DND-41 (cell line): Measurements from ENCODE around the gene DHRS3.

Source experiments
- ATAC-seq: fragments of 200-7000 bp; cut with Tn5 transposase; 3 replicates; pipeline ENCODE4 v1.9.1; 2021; ENCODE audit warnings: low read depth; ENCODE audit not compliant: insufficient read depth
- DNase-seq: peaks from one replicate; pipeline ENCODE4 v3.0.0-alpha.2; 2020
- H2AFZ ChIP-seq: 2 replicates; pipeline ENCODE4 v1.6.0; 2012; ENCODE audit warnings: low read depth, low read length
- H3K27ac ChIP-seq: 2 replicates; pipeline ENCODE4 v1.5.1; 2012; ENCODE audit warnings: low read length, inconsistent platforms
- H3K27me3 ChIP-seq: fragments of 200-600 bp; sonication (generic); 2 replicates; pipeline ENCODE4 v1.6.0; 2012; ENCODE audit warnings: low read length, mild to moderate bottlenecking, inconsistent platforms; ENCODE audit not compliant: insufficient read depth, poor library complexity
- H3K36me3 ChIP-seq: 2 replicates; pipeline ENCODE4 v1.5.1; 2012; ENCODE audit warnings: low read length, inconsistent platforms; ENCODE audit not compliant: insufficient read depth
- H3K4me1 ChIP-seq: 2 replicates; pipeline ENCODE4 v1.5.1; 2012; ENCODE audit warnings: mild to moderate bottlenecking, low read length; ENCODE audit not compliant: insufficient read depth
- H3K4me2 ChIP-seq: 2 replicates; pipeline ENCODE4 v1.6.0; 2012; ENCODE audit warnings: mild to moderate bottlenecking, moderate library complexity, low read length, inconsistent platforms; ENCODE audit not compliant: insufficient read depth
- H3K4me3 ChIP-seq, 2 experiments: fragments of 200-600 bp in 1 of 2; shearing (Covaris generic) in 1 of 2; 2 replicates each; pipeline ENCODE4 v1.5.1; 2012 to 2016; ENCODE audit warnings: inconsistent platforms in 2 of 2, low read length in 2 of 2, mild to moderate bottlenecking in 2 of 2, low read depth in 1 of 2, moderate library complexity in 1 of 2
- H3K79me2 ChIP-seq: 2 replicates; pipeline ENCODE4 v1.6.0; 2012; ENCODE audit warnings: low read length, inconsistent platforms; ENCODE audit not compliant: insufficient read depth
- H3K9ac ChIP-seq: 2 replicates; pipeline ENCODE4 v1.6.0; 2012; ENCODE audit warnings: low read depth, mild to moderate bottlenecking, inconsistent platforms, low read length, moderate library complexity
- H3K9me3 ChIP-seq: 2 replicates; pipeline ENCODE4 v1.5.1; 2012; ENCODE audit warnings: low read length, moderate library complexity, mild to moderate bottlenecking, inconsistent platforms; ENCODE audit not compliant: insufficient read depth, severe bottlenecking
- H4K20me1 ChIP-seq: 2 replicates; pipeline ENCODE4 v1.6.0; 2012; ENCODE audit warnings: low read length; ENCODE audit not compliant: insufficient read depth
- CTCF ChIP-seq: IDR thresholded peaks from 2 replicates; pipeline ENCODE4 v1.5.1; 2012; ENCODE audit warnings: borderline replicate concordance, low read length, moderate library complexity, mild to moderate bottlenecking; ENCODE audit not compliant: poor library complexity, severe bottlenecking; ENCODE audit errors: extremely low read depth
- EZH2 ChIP-seq: IDR thresholded peaks from 3 replicates; pipeline ENCODE4 v1.6.1; 2012; ENCODE audit warnings: borderline replicate concordance, low read depth, mild to moderate bottlenecking, moderate library complexity, low read length, inconsistent platforms; ENCODE audit not compliant: severe bottlenecking

The DHRS3 gene

GRCh38 chr1:12543740-12544154 is 74.3 kb downstream of the DHRS3 start:
- H3K79me2 ChIP-seq: no peaks in the 10 kb centered on the region
- no peak for TF ChIP-seq EZH2
- TF ChIP-seq CTCF: no peak
- no peak overlapping the region for H3K9ac ChIP-seq
- H3K4me2 ChIP-seq: no peak overlapping the region
- H3K9me3 ChIP-seq: no peaks in the 10 kb centered on the region
- no peak overlapping the region for H2AFZ ChIP-seq
- no peaks in the 10 kb centered on the region for H3K27me3 ChIP-seq
- no peak for ATAC-seq
- no peaks in the 10 kb centered on the region for H3K36me3 ChIP-seq
- no peak overlapping the region for H3K27ac ChIP-seq
- H3K4me1 ChIP-seq: no peaks in the 10 kb centered on the region
- no peaks in the 10 kb centered on the region for H4K20me1 ChIP-seq
- no peak overlapping the region for H3K4me3 ChIP-seq
- no peak for DNase-seq

- Histone ChIP-seq H3K4me1 (no peaks in the 10 kb centered on the region), H3K79me2 (no peaks in the 10 kb centered on the region), H4K20me1 (no peaks in the 10 kb centered on the region), H3K27me3 (no peaks in the 10 kb centered on the region), H3K9me3 (no peaks in the 10 kb centered on the region), H3K4me3 (no peak overlapping the region), H3K36me3 (no peaks in the 10 kb centered on the region), H3K4me2 (no peak overlapping the region), H2AFZ (no peak overlapping the region), H3K27ac (no peak overlapping the region), H3K9ac (no peak overlapping the region)
- no peak for ATAC-seq
- DNase-seq: no peak
- no peak for TF ChIP-seq EZH2
- no peak for TF ChIP-seq CTCF
Observed at GRCh38 chr1:12542616-12543592, 75.1 kb downstream of the DHRS3 start.

- H3K79me2 ChIP-seq: no peaks in the 10 kb centered on the region
- no peak for ATAC-seq
- H2AFZ ChIP-seq: no peak overlapping the region
- TF ChIP-seq EZH2 (no peak), CTCF (no peak)
- H3K36me3 ChIP-seq: no peaks in the 10 kb centered on the region
- H3K27ac ChIP-seq: no peak overlapping the region
- no peaks in the 10 kb centered on the region for H3K27me3 ChIP-seq
- no peaks in the 10 kb centered on the region for H3K4me1 ChIP-seq
- no peak overlapping the region for H3K4me2 ChIP-seq
- no peak for DNase-seq
- no peaks in the 10 kb centered on the region for H4K20me1 ChIP-seq
- peaks cover 3% of the 10 kb centered on the region for H3K9me3 ChIP-seq
- no peak overlapping the region for H3K9ac ChIP-seq
- H3K4me3 ChIP-seq: no peak overlapping the region
Observed at GRCh38 chr1:12542138-12542465, 75.9 kb downstream of the DHRS3 start.
